Right atrium auricular region (tissue), 2 donors: Measurements from ENCODE around the gene NKX3-2. TPM values are rescaled to one million over a fixed set of nuclear protein-coding genes. Genes with fewer than 3 reads are reported as not detected.

Experiments
- DNase-seq: peaks from one replicate; pipeline ENCODE4 v3.0.0-alpha.2; 2019; ENCODE audit warnings: low spot score
- H3K27ac ChIP-seq, 2 donors: fragments of 200-600 bp; sonication (generic); 1 replicate in 1 of 2; 2 replicates in 1 of 2; pipeline ENCODE4 v1.5.1; 2016 to 2019
- H3K27me3 ChIP-seq, 2 donors: fragments of 200-600 bp; sonication (generic); one replicate each; pipeline versions ENCODE4 v1.5.1 to v1.6.0; 2017 to 2019
- H3K36me3 ChIP-seq: fragments of 200-600 bp; sonication (generic); one replicate; pipeline ENCODE4 v1.5.1; 2016
- H3K4me1 ChIP-seq, 2 donors: fragments of 200-600 bp; sonication (generic); one replicate each; pipeline versions ENCODE4 v1.5.1 to v1.6.0; 2017 to 2019
- H3K4me3 ChIP-seq, 2 donors: fragments of 200-600 bp; sonication (generic); 1 replicate in 1 of 2; 2 replicates in 1 of 2; pipeline ENCODE4 v1.5.1; 2017 to 2019; ENCODE audit warnings: mild to moderate bottlenecking in 1 of 2, moderate library complexity in 1 of 2
- H3K9me3 ChIP-seq, 2 donors: fragments of 200-600 bp; sonication (generic); one replicate each; pipeline ENCODE4 v1.5.1; 2019
- CTCF ChIP-seq, 2 donors: fragments of 200-600 bp; sonication (generic); IDR thresholded peaks; one replicate each; pipeline ENCODE4 v1.5.1; 2019; ENCODE audit warnings: antibody characterized with exemption in 2 of 2
- total RNA-seq, 2 donors: library from RNA; depleted of rRNA; stranded (reverse); fragments of >200 nt; gene quantifications; one replicate each; pipeline ENCODE4 v1.1.0, GENCODE V29; 2016

NKX3-2 gene
- total RNA-seq, 2 donors from 2014 or later, result not detected

DNA sequence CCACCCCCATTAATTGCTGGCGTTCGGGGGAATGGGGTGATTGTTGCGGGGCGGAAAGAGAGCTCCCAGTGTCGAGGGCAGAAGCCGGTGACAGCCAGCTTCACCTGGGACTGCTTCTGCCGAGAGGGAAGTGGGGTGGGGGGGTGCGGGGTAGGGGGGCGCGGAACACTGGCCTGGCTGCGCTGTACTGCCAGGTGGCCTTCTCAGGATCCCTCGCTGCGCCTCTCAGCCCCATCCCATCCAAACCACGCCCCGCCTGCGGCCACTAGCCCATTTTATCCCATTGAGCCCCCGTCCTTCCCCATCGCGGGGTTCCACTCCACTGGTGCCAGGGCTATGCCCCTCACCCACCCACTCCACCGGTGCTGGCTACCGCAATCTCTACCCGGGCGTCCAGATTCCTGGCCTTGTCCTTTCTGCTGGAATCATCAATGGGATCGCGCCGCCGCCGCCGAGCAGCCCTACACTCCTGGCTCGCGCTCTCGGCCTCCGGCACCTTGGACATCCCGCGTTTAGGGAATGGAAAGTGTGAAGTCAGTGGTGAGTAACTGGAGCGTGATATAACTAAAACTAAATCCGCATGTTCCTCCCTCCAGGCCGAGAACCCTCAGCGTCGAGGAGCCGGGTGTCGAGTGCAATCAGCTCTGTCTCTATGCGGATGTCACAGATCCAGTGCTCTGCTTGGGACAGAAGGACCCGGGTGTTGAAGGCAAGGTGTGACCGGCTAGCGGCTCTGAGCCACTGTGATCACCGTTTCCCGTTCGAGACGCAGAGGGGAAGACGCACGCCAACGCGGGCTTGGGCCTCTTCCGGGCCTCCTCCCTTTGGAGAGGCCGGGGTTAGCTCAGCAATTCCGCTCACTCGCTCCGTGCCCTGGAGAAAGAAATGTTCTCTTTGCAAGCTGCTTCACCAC is 20.5 kb downstream of the NKX3-2 start:
- Histone ChIP-seq H3K4me3 (no peak overlapping the region), H3K27me3 (peaks cover 26 to 55% of the 10 kb centered on the region in 2 donors), H3K4me1 (peaks cover 0 to 33% of the 10 kb centered on the region in 2 donors), H3K27ac (no peak overlapping the region), H3K36me3 (no peaks in the 10 kb centered on the region), H3K9me3 (peaks cover 13 to 19% of the 10 kb centered on the region in 2 donors)
- DNase-seq, result no peak
- TF ChIP-seq CTCF (IDR thresholded peaks at IDR 0.05), result no peak

DNA sequence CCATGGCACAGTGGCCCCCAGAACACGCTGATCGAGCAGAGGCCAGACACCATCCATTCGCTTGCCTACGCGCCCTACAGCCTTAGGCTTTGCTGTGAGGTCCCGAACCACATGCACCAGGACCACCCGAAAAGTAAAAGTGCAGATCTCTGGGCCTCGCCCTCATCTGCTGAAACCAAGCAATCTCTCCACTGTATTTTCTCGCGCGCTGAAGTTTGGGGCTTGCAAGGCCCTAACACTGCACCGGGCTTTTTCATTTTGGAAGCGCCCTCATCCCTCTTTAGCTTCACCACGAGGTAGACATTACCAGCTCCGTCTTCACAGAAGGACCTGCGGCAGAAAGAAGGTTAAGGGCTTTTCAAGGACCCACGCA is 21.2 kb downstream of the NKX3-2 start:
- Histone ChIP-seq H3K27ac (no peak overlapping the region), H3K9me3 (peaks cover 13 to 19% of the 10 kb centered on the region in 2 donors), H3K4me1 (peaks cover 0 to 26% of the 10 kb centered on the region in 2 donors), H3K36me3 (no peaks in the 10 kb centered on the region), H3K27me3 (peaks cover 25 to 49% of the 10 kb centered on the region in 2 donors), H3K4me3 (no peak overlapping the region)
- TF ChIP-seq CTCF (IDR thresholded peaks at IDR 0.05), result no peak
- DNase-seq, result no peak

- TF ChIP-seq CTCF (IDR thresholded peaks at IDR 0.05), result no peak
- peak overlapping the region in 1 of 2 donors; percentile 15 for H3K4me3 ChIP-seq
- peaks cover 0 to 20% of the 10 kb centered on the region in 2 donors for H3K4me1 ChIP-seq
- H3K9me3 ChIP-seq, result peaks cover 13 to 19% of the 10 kb centered on the region in 2 donors
- H3K27me3 ChIP-seq, result peaks cover 25 to 43% of the 10 kb centered on the region in 2 donors
- no peaks in the 10 kb centered on the region for H3K36me3 ChIP-seq
- H3K27ac ChIP-seq, result no peak overlapping the region
- DNase-seq, result no peak
These were observed 21.8 kb downstream of the NKX3-2 start for GRCh38 chr4:13522282-13523104.

DNA sequence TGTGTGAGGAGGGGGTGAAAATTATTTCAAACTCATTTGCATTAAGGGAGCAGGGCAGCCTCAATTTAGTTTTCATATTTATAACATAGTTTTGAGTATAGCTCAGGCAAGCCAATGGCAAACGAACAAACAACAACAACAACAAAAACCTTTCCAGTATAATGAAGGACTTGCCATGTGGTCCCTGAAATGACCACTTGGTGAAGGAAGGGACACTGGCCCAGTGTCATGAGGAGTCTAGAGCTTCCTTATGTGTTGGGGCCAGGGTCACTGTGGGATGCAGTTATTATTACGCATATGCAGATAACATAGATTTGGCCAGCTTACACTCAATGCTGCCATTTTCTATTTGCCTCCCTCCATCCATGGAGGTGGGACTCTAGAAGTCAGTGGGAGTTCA is 23.3 kb downstream of the NKX3-2 start:
- Histone ChIP-seq H3K27me3 (peaks cover 25 to 34% of the 10 kb centered on the region in 2 donors), H3K27ac (no peak overlapping the region), H3K36me3 (no peaks in the 10 kb centered on the region), H3K4me1 (peaks cover 0 to 15% of the 10 kb centered on the region in 2 donors), H3K4me3 (no peak overlapping the region), H3K9me3 (peaks cover 13 to 19% of the 10 kb centered on the region in 2 donors)
- DNase-seq, result no peak
- TF ChIP-seq CTCF (IDR thresholded peaks at IDR 0.05), result no peak

GRCh38 chr4:13516315-13516860 is 27.9 kb downstream of the NKX3-2 start:
- no peaks in the 10 kb centered on the region for H3K27me3 ChIP-seq
- H3K36me3 ChIP-seq, result no peaks in the 10 kb centered on the region
- no peak for TF ChIP-seq CTCF (IDR thresholded peaks at IDR 0.05)
- no peak overlapping the region for H3K4me3 ChIP-seq
- no peak for DNase-seq
- H3K9me3 ChIP-seq, result no peaks in the 10 kb centered on the region
- H3K4me1 ChIP-seq, result no peaks in the 10 kb centered on the region
- H3K27ac ChIP-seq, result no peak overlapping the region
